Measurements from ENCODE around the gene MCF2L2.
A peak's percentile ranks its signal among the peaks of the same experiment; 100 is the strongest.
"Not testable (repeated sequence)": the region's sequence is repeated elsewhere in the genome, so short reads cannot be mapped to it uniquely, and the experiment has no call there.

MCF2L2 gene

GRCh38 chr3:183443395-183444385, 15.3 kb upstream of the MCF2L2 start:
- no peak for DNase-seq (ENCODE audit: low spot score)

- DNase-seq (ENCODE audit: low spot score), result no peak
Observed at GRCh38 chr3:183442994-183443393, 14.6 kb upstream of the MCF2L2 start.

GRCh38 chr3:183440521-183440920, 12.1 kb upstream of the MCF2L2 start:
- not testable (repeated sequence) for DNase-seq (ENCODE audit: low spot score)

- DNase-seq (ENCODE audit: low spot score), result no peak
Observed at GRCh38 chr3:183439515-183439914, 11.1 kb upstream of the MCF2L2 start.

GRCh38 chr3:183438735-183439134, 10.3 kb upstream of the MCF2L2 start:
- DNase-seq (ENCODE audit: low spot score), result no peak

GRCh38 chr3:183437666-183438564, 9.5 kb upstream of the MCF2L2 start:
- no peak for DNase-seq (ENCODE audit: low spot score)

GRCh38 chr3:183437061-183437460, 8.6 kb upstream of the MCF2L2 start:
- no peak for DNase-seq (ENCODE audit: low spot score)

GRCh38 chr3:183435661-183436060, 7.2 kb upstream of the MCF2L2 start:
- DNase-seq (ENCODE audit: low spot score), result no peak

- DNase-seq (ENCODE audit: low spot score), result no peak
Observed at GRCh38 chr3:183434992-183435391, 6.6 kb upstream of the MCF2L2 start.

GRCh38 chr3:183434503-183434902, 6.1 kb upstream of the MCF2L2 start:
- DNase-seq (ENCODE audit: low spot score), result no peak

- no peak for DNase-seq (ENCODE audit: low spot score)
Observed at GRCh38 chr3:183430325-183430957, 2.0 kb upstream of the MCF2L2 start.

GRCh38 chr3:183427876-183428446, 458 bp downstream of the MCF2L2 start:
- peak; percentile 76 for DNase-seq (ENCODE audit: low spot score)

- DNase-seq (ENCODE audit: low spot score), result peak; percentile 48
Observed at GRCh38 chr3:183427196-183427875, 1.1 kb downstream of the MCF2L2 start.

- not testable (repeated sequence) for DNase-seq (ENCODE audit: low spot score)
Observed at GRCh38 chr3:183418807-183419206, 9.6 kb downstream of the MCF2L2 start.

- no peak for DNase-seq (ENCODE audit: low spot score)
Observed at GRCh38 chr3:183411216-183411922, 17.1 kb downstream of the MCF2L2 start.

GRCh38 chr3:183410759-183411158, 17.7 kb downstream of the MCF2L2 start:
- no peak for DNase-seq (ENCODE audit: low spot score)

- DNase-seq (ENCODE audit: low spot score), result no peak
Observed at GRCh38 chr3:183410280-183410679, 18.1 kb downstream of the MCF2L2 start.

GRCh38 chr3:183409219-183409618, 19.2 kb downstream of the MCF2L2 start:
- no peak for DNase-seq (ENCODE audit: low spot score)

GRCh38 chr3:183401678-183402077, 26.7 kb downstream of the MCF2L2 start:
- DNase-seq (ENCODE audit: low spot score), result no peak

GRCh38 chr3:183400352-183400751, 28.1 kb downstream of the MCF2L2 start:
- peak; percentile 56 for DNase-seq (ENCODE audit: low spot score)

Measured in ecto neural progenitor cell (in vitro differentiated cells).